HCT116 (cell line): ENCODE data around the gene AKIRIN2. TPM values are rescaled to one million over a fixed set of nuclear protein-coding genes. Genes with fewer than 3 reads are reported as not detected.

ENCODE experiments used
- ATAC-seq: fragments of 200-7000 bp; cut with Tn5 transposase; 2 replicates; pipeline ENCODE4 v1.9.1; 2020; ENCODE audit warnings: mild to moderate bottlenecking, moderate library complexity
- BruUV-seq: library from RNA; stranded (reverse); fragments of 400-500 nt; replicated peaks from 2 replicates; lab custom pipeline; 2021; lab: Mats Ljungman, UMichigan
- CTCF ChIA-PET: fragments of 300-600 bp; sonication (Branson Sonifier 250); formaldehyde crosslinking; loops from one replicate; lab custom pipeline; 2021; ENCODE audit warnings: antibody characterized with exemption; lab: Charles Lee
- POLR2A ChIA-PET: fragments of 300-600, 350-600 bp; sonication (Branson Sonifier 250); formaldehyde crosslinking; loops from one replicate; lab custom pipeline; 2021; ENCODE audit warnings: antibody characterized with exemption; lab: Charles Lee
- RAD21 ChIA-PET, 2 experiments: fragments of 300-600 bp; sonication (Branson Sonifier 250); formaldehyde crosslinking; loops; one replicate each; lab custom pipeline; 2023; ENCODE audit warnings: low total read pairs in 2 of 2; ENCODE audit not compliant: uncharacterized antibody in 2 of 2, unreplicated experiment in 2 of 2, low non-redundant PET in 1 of 2; lab: Charles Lee
- DNase-seq: peaks from one replicate; pipeline ENCODE4 v3.0.0-alpha.2; 2010; ENCODE audit warnings: low read depth, low spot score
- H2AFZ ChIP-seq: fragments of 200-600 bp; shearing (Covaris generic), sonication (generic); 2 replicates; pipeline ENCODE4 v1.6.1; 2017; ENCODE audit warnings: low read depth, mixed run types, mixed read lengths, antibody characterized with exemption, low read length; ENCODE audit not compliant: poor library complexity, severe bottlenecking
- H3K27ac ChIP-seq: 2 replicates; pipeline ENCODE4 v1.5.1; 2012; ENCODE audit warnings: low read depth, low read length
- H3K27me3 ChIP-seq: fragments of 200-600 bp; sonication (generic); 2 replicates; pipeline ENCODE4 v1.6.1; 2016; ENCODE audit warnings: mixed run types, low read length, mixed read lengths; ENCODE audit not compliant: insufficient read depth
- H3K36me3 ChIP-seq, 2 experiments: fragments of 200-500 bp in 1 of 2; fragments of 200-600 bp in 1 of 2; sonication (Bioruptor generic) in 1 of 2; sonication (generic) in 1 of 2; 2 replicates each; pipeline versions ENCODE4 v1.5.1 to v1.6.1; 2014 to 2016; ENCODE audit warnings: low read length in 2 of 2, inconsistent platforms in 1 of 2, mixed read lengths in 1 of 2, mixed run types in 1 of 2; ENCODE audit not compliant: insufficient read depth in 2 of 2, control insufficient read depth in 1 of 2
- H3K4me1 ChIP-seq, 2 experiments: fragments of 200-600 bp in 1 of 2; sonication (generic) in 1 of 2; 2 replicates each; pipeline versions ENCODE4 v1.5.1 to v1.6.1; 2012 to 2017; ENCODE audit warnings: low read length in 2 of 2, inconsistent platforms in 1 of 2, mild to moderate bottlenecking in 1 of 2, mixed read lengths in 1 of 2, mixed run types in 1 of 2, moderate library complexity in 1 of 2; ENCODE audit not compliant: insufficient read depth in 2 of 2, control insufficient read depth in 1 of 2
- H3K4me2 ChIP-seq: fragments of 200-600 bp; sonication (generic); 2 replicates; pipeline ENCODE4 v1.6.1; 2017; ENCODE audit warnings: mixed run types, low read length, mixed read lengths
- H3K4me3 ChIP-seq, 2 experiments: fragments of 200-600 bp in 1 of 2; sonication (generic) in 1 of 2; replicated peaks in 1 of 2; 2 replicates each; pipeline ENCODE4 v1.5.1; 2011 to 2016; ENCODE audit warnings: low read length in 2 of 2, control low read depth in 1 of 2, low read depth in 1 of 2, mild to moderate bottlenecking in 1 of 2, mixed read lengths in 1 of 2, mixed run types in 1 of 2
- H3K79me2 ChIP-seq: fragments of 200-600 bp; sonication (generic); 2 replicates; pipeline ENCODE4 v1.6.1; 2017; ENCODE audit warnings: mild to moderate bottlenecking, mixed run types, low read length, moderate library complexity, mixed read lengths; ENCODE audit not compliant: insufficient read depth
- H3K9ac ChIP-seq: fragments of 200-600 bp; sonication (generic); 2 replicates; pipeline ENCODE4 v1.6.1; 2016; ENCODE audit warnings: low read length, mixed read lengths
- H3K9me2 ChIP-seq: fragments of 200-600 bp; sonication (generic), shearing (Covaris generic); 2 replicates; pipeline ENCODE4 v1.6.1; 2017; ENCODE audit warnings: mixed run types, mild to moderate bottlenecking, moderate library complexity; ENCODE audit not compliant: insufficient read depth
- H3K9me3 ChIP-seq, 2 experiments: fragments of 200-500 bp in 1 of 2; fragments of 200-600 bp in 1 of 2; sonication (Bioruptor generic) in 1 of 2; sonication (generic) in 1 of 2; 2 replicates each; pipeline ENCODE4 v1.6.1; 2014 to 2017; ENCODE audit warnings: low read length in 2 of 2, mixed read lengths in 2 of 2, inconsistent platforms in 1 of 2, low read depth in 1 of 2, mild to moderate bottlenecking in 1 of 2, mixed run types in 1 of 2, moderate library complexity in 1 of 2; ENCODE audit not compliant: control insufficient read depth in 1 of 2, insufficient read depth in 1 of 2
- H4K20me1 ChIP-seq: fragments of 200-600 bp; sonication (generic), shearing (Covaris generic); 2 replicates; pipeline ENCODE4 v1.6.1; 2017; ENCODE audit warnings: mixed run types, mild to moderate bottlenecking, moderate library complexity; ENCODE audit not compliant: insufficient read depth
- CTCF ChIP-seq, 3 experiments: fragments of 200-600 bp in 1 of 3; sonication (generic) in 1 of 3; IDR thresholded peaks in 2 of 3; conservative IDR thresholded peaks in 1 of 3; 2 replicates each; pipeline ENCODE4 v1.5.1; 2012 to 2017; ENCODE audit warnings: low read depth in 2 of 3, low read length in 2 of 3, antibody characterized with exemption in 1 of 3, borderline replicate concordance in 1 of 3, control low read depth in 1 of 3, mild to moderate bottlenecking in 1 of 3, mixed read lengths in 1 of 3, mixed run types in 1 of 3, moderate library complexity in 1 of 3; ENCODE audit not compliant: insufficient read depth in 1 of 3
- ELF1 ChIP-seq: IDR thresholded peaks from 2 replicates; pipeline ENCODE4 v1.6.1; 2012; ENCODE audit warnings: low read depth, borderline replicate concordance
- intact Hi-C: fragments of 100-400 bp; cut with micrococcal nuclease; formaldehyde crosslinking; loops from 2 replicates; pipeline ENCODE4 v1.10.0; 2022
- total RNA-seq: library from RNA; stranded (reverse); gene quantifications from one replicate; pipeline ENCODE4 v1.2.1, GENCODE V29; 2021; ENCODE audit not compliant: unreplicated experiment

AKIRIN2 gene
- total RNA-seq, 1 experiment from 2014 or later, result 54.8 TPM

DNA sequence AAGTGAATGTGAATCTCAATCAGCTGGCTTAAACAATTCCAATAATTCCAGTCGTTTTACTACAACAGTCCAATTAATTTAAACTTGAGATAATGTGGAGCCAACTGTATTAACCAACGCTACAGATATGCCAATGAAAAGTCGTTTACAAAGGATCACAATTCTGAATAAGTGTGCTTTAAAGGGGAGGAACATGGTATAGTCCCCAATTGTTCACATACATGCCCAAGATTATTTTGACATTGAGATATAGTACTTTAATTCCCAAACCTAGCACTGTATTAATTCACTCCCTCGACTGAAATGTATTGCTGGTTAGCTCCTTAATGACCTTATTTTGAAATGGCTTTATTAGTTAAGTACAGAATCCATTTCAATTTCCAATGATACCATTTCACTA, 2.5 kb downstream of the AKIRIN2 start (continued):
- TF ChIP-seq CTCF (IDR thresholded peaks at IDR 0.05 in 2 of 3, conservative IDR thresholded peaks at IDR 0.05 in 1 of 3; ENCODE audit: borderline replicate concordance in 1 of 3, insufficient read depth in 1 of 3, low read depth in 2 of 3, low read length in 2 of 3), result no peak

GRCh38 chr6:87698547-87699006, 3.5 kb downstream of the AKIRIN2 start:
- ChIA-PET POLR2A (interaction anchor here (1.1 kb wide), 1 partner anchor 13 kb away, joined by 3 read pairs; no protein-coding TSS in a partner anchor), CTCF (no interaction called here), RAD21 (no interaction called here)
- no peak overlapping the region for H3K27ac ChIP-seq
- H3K9ac ChIP-seq, result no peak overlapping the region
- no peak for DNase-seq
- H2AFZ ChIP-seq, result no peak overlapping the region
- H3K4me1 ChIP-seq, result peaks cover 8 to 23% of the 10 kb centered on the region in 2 experiments
- H3K9me2 ChIP-seq, result no peaks in the 10 kb centered on the region
- no peaks in the 10 kb centered on the region for H3K9me3 ChIP-seq
- ATAC-seq, result no peak
- peaks cover 81% of the 10 kb centered on the region for H3K79me2 ChIP-seq
- H3K4me2 ChIP-seq, result no peak overlapping the region
- peaks cover 5 to 8% of the 10 kb centered on the region in 2 experiments; a peak in 2 of 4 replicates for H3K36me3 ChIP-seq
- no peaks in the 10 kb centered on the region for H3K27me3 ChIP-seq
- H4K20me1 ChIP-seq, result peaks cover 39% of the 10 kb centered on the region; the same call in 1 of the 2 replicates
- intact Hi-C loops, result no loop called here
- H3K4me3 ChIP-seq, result no peak overlapping the region
- no TSS peak for BruUV-seq
- TF ChIP-seq CTCF (IDR thresholded peaks at IDR 0.05 in 2 of 3, conservative IDR thresholded peaks at IDR 0.05 in 1 of 3; ENCODE audit: borderline replicate concordance in 1 of 3, insufficient read depth in 1 of 3, low read depth in 2 of 3, low read length in 2 of 3), result no peak
- no peak for TF ChIP-seq ELF1
